ENCODE data around the gene DNAH10. TPM values are rescaled to one million over a fixed set of nuclear protein-coding genes. Genes with fewer than 3 reads are reported as not detected.

Gene DNAH10
- total RNA-seq, 1 experiment from 2014 or later, result 0.06 TPM

DNA sequence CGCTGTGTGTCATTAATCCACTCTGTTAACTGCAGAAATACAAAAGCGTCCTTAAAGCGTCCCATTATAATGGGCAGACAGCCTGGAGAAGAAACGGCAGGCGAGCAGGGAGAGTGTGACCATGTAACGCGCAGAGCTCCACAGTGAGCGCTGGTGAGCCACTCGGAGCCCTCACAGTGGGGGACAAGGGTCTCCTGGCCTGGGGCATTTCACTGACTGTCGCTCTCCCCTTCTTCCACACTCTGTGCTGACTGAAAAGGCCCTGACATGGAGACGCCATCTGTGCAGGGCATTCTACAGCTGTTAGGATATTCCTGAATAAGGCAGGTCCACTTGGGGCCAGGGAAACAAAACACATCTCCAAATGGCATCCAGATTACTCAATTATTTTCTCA is 186.3 kb downstream of the DNAH10 start:
- DNase-seq (ENCODE audit: low read depth), result no peak

DNA sequence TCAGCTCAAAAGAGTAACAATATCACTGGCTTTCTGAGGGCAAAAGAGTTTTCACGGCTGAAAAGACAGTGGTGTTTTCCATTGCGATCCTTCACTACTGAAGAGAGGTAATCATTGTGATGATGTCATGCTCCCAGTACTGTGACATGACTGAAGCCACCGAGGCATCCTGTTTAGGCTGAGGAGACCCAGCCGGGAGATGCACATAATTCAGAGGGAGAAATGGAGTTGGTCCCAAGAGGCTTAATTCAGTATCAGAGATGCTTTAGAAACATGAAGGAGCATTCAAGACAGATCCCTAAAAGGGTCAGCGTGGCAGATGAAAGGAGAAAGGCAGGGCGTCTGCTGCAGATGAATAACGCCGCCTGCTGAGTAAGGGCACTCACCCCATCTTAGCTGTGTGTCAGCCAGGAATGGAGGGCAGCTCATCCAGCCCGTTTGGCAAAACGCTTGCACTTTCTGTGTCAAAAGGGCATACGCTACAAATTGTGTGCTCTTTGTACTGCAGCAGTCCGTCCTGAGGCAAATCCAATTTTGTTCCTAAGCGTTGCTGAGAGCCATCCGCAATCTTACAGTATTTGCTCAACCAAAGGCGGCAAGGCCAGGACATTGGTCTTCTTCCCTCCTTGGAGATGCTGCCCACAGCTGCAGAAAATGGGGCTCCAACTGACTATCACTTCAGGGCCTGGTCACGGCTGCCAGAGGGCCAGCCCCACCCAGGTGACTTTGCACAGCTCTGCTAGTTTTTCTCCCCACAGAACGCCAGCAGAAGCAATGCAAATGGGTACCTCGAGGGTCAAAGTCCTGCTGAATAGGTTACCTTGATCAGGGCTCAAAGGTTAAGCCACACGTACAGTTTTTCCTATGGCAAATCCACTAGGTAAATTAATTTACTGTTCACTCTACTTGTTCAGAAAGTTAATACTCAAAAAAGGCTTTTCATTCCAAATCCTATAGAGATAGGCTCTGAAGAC is 187.0 kb downstream of the DNAH10 start:
- DNase-seq (ENCODE audit: low read depth), result no peak

DNA sequence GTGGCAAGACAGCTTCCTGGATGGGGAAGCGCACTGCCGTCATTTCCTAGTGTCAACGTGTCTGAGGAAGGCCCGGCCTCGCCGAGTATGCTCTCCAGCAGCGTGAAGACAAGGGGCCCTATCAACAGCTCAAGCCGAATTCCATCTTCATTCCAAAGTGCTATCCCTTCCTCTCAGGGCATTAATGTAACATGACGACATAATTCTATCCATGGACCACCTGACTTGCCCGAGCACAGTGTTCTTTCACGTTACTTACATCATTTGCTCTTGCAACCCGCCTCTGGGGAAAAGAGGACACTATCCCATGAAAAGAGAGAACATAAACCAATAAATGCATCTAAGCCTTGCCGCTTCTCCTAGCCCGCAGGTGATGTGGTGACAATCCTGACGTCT is 187.7 kb downstream of the DNAH10 start:
- no peak for DNase-seq (ENCODE audit: low read depth)

DNA sequence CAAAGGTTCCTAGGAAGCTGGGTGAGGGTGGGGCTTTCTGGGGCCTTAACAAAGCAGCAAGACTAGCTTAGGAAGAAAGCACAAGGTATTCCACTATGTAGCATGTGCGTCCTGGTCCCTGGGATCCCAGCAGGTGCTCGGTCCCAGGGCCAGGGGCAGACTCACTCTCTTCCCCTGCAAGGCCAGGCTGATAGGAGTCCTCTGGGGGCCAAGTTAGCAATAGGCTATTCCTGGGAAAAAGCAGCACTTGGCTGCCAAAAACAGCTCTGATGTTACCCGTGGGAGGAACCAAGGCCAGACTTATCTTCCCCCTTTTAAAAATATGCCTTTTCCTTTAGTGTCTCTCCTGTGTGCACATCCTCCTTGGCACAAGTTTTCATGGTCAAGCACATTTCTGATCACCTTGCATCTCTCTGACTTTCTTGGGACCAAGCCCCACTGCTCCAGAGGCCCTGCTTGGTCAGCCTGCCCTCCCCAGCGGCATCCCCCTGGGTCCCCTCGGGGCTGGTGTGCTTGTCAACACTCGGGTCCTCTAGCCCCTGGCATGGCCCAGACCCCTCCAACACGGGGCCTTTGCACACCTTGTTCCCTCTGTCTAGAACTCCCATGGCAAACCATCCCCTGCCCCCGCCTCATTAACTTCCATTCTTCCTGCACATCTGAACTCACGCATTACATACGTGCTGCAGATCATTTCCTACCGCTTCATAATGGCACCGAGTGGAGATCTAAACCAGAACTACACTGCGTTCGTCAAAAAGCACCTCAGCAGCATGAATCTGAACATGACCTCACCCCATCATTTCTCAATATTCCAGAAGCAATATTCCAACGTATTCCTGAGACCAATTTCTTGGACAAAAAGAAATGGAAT is 188.6 kb downstream of the DNAH10 start:
- no peak for DNase-seq (ENCODE audit: low read depth)

DNA sequence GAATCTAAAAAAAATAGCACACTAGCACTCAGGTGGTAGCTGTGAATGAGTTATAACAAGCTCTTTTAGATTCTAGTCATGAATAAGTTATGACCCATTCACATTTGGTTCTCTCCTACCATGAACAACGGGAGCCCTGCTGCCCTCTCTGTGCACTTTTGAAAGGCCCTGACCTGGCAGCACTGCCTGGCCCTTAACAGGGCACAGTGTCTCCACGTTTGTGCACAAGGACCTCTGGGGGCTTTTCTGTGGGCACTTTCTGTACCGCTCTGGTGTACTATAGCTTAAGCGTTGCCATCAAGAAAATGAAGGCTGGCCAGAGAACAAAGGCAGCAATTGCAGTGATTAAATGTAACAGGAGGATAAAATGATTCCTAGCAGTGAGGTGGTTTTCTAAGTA is 189.4 kb downstream of the DNAH10 start:
- no peak for DNase-seq (ENCODE audit: low read depth)

DNA sequence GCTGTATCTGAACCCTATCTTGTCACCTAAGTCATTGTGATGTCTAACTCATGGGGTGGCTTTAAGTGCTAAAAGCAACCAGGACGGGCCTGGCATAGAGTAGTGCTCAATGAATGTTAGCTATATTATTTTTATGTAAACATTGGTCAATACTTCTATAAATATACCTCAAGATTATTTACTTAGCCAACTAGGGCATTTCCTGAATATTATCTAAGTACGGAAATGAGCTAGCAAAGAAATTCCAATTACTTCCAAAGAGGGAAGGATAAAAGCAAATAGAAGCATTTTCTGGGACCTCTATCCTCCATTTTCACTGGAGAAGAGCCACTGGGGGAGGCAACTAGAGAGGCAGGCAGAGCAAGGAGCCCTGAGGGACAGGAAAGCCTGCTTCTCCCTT is 189.9 kb downstream of the DNAH10 start:
- no peak for DNase-seq (ENCODE audit: low read depth)

DNA sequence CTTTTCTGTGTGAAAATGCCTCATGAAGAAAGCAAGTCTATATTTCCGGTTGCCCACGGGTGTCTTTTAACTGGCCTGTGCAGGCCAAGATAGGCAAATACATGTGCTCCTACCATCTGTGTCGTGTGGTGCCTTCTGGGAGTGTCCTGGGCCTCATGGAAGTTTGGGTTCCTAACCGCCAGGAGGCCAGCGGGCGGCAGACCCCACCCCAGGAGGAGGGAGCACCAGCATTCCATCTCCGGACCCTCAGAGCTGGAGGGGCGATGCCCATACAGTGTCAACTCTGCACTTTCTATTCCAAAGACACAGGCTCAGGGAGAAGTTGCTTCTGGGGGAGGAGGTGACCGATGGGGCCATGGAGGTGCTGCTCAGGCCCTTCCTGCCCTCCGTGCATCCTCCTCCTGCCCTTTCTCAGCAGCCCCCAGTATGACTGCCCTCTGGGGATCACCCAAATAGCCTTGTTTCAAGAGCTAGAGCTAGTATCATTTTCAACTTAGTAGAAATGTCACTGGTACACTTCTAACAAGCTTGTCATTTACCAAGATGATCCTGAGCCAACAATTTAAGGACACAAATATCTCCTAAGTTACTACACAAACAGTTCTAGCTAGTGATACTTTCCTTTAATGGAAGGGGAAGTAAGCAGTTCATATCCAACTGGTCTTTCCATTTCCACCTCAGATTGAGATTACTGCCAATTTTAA is 192.7 kb downstream of the DNAH10 start:
- no peak for DNase-seq (ENCODE audit: low read depth)

DNA sequence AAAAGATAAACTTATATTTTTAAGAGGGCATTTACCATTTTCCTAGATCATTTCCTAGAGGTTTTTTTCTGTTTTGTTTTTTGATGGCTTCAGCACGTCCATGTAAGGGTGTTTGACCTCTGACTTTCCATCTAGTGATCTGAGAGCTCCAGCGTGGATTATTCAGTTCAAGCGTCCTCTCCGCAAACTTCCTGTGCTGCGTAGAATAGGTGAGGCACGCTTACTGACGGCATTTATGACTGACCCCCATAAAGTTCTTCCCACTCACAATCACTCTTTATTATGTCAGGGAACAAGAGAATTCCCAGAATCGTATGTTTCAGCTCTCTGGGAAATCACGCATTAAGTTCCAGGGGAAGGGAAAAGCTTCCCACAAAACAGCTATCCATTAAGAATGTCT is 194.1 kb downstream of the DNAH10 start:
- DNase-seq (ENCODE audit: low read depth), result no peak

DNA sequence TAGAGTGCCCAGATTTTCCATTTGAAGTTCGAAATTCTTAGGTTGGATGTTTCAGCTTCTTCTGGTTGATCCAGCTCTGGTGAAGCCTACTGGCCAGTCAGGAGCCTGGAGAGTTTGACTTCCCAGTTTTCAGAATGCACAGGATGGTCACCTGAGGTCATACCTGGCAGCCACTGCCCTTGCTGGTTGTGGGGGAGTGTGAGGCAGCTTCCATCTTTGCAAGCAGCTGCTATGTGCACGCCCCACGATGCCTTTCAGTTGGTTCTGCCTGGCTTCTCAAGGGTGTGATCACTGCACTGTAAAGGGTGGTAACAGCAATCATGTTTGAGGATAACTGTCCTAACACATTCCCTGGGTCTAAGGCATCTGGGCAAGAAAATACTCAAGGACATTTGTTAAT is 195.1 kb downstream of the DNAH10 start:
- no peak for DNase-seq (ENCODE audit: low read depth)

DNA sequence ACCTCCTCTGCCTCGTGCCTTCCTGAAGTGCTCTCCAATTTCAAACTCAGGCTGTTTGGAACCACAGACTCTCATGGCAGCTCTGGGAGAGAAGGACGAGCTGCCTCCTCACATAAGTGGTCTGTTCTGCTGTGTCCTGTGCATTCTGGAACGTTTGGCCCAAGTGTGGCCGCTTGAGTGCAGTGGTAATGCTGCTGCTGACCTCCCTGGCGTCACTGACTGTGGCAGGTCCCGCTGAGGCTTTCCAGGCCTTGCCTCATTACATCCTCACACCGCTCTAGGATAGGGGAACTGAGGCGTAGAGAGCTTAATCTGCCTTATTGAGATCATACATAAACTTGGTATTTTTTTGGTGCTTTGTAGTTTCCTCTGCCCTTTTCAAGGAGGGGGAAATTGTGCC is 196.4 kb downstream of the DNAH10 start:
- DNase-seq (ENCODE audit: low read depth), result no peak

DNA sequence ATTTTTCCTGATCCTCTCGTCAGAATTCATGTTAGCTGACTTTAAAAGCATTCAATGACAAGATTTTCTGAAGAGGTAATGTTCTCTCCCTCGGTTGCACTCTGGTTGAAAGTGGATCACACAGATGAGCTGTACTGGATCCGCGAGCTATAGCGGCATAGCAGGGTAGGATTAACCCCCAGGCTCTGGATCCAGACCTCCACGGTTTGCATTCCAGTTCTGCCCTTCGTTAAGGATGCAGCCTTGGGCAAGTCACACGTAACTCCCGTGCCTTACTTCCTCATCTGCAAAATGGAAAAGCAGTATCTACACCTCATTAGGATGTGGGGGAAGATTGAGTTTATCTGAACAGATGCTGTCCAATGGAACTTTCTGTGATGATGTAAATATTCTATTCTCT is 196.8 kb downstream of the DNAH10 start:
- DNase-seq (ENCODE audit: low read depth), result no peak

DNA sequence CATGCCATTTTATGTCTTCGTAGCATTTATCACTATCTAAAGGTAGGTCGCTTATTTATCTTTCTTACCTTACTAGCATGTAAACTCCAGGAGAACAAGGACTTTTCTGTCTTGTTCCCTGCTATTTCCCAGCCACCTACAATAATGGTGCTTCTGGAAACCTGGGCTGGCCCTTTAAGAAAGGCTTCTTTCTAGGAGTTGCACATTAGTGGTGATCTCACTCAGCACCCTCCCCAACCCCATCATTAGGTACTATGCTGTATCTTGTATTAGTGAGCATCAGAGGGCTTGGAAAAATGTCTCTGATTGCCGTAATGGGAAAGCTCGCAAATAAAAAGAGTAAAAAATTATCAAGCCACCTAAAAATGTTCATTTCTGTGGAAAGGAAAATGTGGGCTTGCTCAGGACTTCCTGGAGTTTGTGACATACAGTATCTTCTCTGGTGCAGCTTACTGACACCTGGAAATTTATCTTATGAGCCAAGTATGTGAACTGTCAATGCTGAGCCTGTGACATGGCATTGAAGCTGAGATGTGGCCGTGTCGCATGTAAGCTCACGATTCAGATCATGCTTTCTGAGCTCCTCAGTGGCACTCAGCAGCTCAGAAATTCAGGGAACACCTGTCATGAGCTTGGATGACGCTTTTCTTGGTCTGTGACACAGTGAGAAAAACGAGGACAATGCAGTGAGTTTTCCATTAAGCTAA is 198.1 kb downstream of the DNAH10 start:
- DNase-seq (ENCODE audit: low read depth), result no peak

DNA sequence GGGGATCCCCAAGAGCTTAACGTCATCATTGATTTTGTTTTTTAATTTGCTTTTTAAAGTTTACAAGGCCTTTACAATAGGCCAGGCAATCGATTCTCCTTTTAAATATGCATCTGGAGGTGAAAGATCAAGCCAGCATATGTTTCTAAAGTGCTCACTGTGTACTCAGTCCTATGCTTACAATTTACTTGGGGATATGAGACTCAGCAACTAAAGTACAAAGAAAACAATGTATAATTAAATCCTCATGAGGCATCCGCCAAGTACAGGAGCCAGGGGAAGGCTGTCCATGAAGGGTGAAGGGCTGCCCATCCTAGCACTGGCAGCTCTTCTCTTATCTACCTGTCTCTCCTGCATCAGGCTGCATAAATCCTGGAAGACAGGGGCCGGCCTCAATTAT is 198.8 kb downstream of the DNAH10 start:
- no peak for DNase-seq (ENCODE audit: low read depth)

DNA sequence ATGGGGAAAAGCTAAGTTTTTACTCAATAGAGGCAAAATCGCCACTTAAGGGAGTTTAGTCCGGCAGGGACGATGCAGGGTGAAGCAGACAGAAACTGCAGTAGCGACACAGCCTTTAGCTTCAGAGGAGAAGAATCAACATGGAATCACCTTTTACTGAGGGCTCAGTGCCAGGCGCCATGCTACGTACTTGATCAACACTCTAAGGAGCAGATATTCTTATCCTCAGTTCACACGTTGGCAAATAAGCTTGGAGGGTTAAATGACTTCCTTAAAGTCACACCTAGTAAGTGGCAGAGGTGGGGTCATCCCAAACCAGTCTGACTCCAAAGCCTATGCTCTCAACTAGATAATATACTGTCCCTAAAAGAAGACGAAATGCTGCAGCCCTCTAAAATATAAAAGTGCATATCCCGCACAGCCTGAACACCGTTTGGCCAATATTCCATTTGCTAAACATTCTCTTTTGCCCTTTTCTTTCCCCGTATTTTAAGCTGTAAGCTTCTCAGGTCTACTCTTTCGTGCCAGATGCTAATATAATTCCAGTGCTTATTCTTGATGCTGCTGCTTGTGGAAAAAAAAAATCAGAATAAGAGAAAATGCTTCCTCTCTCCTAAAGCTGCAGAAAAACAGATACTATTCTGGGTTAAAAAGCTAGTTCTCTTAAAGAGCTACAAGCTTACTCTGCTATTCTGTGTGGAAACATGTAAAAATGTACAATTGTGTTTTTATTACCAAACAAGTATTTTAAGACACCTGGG is 199.7 kb downstream of the DNAH10 start:
- no peak for DNase-seq (ENCODE audit: low read depth)

DNA sequence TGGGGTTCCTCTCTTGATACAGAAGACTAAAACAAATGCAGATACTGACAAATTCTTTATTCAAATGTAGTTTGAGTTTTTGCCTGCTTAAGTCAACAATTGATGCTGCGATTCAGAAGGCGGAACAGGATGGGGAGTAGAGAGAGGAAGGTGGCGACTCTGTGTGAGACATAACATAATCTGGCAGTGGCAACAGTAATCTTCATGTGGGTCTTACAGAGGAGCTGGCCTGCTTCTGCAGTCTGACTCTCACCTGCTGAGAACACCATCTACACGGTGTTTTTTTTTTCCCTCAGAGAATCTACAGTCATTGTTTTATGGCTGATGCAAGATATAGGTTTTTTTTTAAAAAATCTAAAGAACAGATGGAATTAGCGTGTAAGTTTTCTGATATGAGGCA is 200.4 kb downstream of the DNAH10 start:
- no peak for DNase-seq (ENCODE audit: low read depth)

DNA sequence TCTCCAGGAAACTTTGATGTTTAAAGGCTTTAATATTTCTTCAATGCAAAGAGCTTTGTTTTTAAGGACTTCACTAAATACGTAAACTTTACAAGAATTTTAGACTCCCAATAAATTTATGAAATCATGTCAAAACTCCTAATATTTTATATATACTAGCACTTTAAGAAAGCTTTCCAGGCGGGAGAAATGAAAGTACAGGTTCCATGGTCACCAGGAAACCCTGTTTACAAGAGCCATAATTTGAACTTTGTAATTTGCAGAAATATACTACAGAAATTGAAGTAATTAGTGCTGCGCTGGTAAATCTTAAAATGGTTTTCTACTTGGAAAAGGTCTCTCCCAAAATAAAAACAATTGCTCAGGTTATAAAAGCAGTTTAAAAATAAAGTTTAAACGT is 201.7 kb downstream of the DNAH10 start:
- DNase-seq (ENCODE audit: low read depth), result no peak

DNA sequence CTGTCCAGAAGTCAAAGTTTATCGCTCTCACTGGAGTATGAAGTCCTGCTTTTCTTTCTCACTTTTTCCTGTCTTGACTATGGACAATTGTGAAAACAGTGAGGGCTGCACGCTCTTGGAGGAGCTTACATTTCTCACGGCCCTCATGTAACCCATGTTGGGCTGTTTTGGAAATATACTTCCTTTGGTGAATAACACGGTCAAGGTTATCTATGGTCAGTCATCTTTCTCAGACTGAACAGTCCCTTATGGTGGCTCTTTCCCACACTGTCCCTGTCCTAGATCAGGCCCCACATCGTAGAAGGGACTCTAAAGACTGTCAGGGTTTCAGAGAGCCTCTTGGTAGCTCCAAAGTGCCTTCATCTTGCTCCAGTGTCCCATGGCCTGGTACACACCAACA is 203.3 kb downstream of the DNAH10 start:
- DNase-seq (ENCODE audit: low read depth), result no peak

DNA sequence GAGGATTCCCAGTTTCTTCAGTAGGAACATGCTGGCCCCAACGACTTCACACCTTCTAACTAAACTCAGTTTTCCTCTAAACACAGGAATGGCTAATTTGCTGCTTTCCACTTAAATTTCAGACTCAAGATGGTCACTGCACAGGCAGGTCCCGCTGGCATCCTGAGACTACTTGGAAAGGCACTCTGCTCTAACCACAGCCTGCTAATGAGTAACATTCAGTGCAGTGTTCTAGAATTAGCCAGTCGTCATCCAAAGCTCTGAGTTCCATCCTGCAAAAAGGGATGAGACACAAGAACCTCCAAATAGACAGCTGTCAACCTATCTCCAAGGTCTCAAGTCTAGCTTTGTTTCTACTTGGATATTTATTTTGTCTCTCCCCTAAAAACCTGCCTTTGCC is 204.5 kb downstream of the DNAH10 start:
- peak; percentile 19 for DNase-seq (ENCODE audit: low read depth)

DNA sequence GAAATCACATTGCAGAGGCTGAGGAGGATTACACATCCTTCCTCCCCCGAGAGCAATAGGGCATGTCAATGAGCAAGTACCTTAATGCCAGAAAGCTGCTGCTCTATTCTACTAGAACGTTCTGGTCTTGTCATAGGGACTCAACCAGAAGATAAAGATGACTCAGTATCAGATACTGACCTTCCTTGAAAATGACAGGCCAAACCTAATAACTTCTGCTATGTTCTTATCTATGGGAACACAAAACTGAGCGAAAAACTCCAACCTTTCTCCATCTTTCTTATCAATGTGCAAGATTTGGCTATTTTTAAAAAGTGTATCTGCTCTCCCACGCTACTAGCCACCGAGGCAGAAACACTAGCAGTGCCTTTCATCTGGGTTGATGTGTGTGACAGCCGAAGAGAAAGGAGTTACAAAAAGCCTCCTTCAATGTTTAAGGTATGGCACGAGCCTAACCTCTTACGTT is 205.1 kb downstream of the DNAH10 start:
- DNase-seq (ENCODE audit: low read depth), result no peak

DNA sequence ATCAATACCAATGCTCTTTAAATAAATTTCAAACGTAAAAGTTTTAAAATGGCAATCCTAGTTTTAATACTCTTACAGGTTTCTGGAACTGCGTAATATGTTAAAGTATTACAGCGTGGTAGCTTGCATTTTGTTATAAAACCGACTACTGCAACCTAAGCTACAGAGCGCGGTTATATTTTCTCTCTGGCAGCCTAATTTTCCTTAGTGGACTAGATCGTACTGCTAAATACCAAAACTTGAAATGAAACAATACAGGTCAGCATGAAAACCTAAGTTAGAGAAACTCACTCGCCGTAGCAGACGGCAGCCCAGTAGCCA is 209.3 kb downstream of the DNAH10 start:
- no peak for DNase-seq (ENCODE audit: low read depth)

Data from Daoy (cell line).